G401 (cell line): Measurements from ENCODE around the gene PHACTR3. TPM values are rescaled to one million over a fixed set of nuclear protein-coding genes. Genes with fewer than 3 reads are reported as not detected.
A peak's percentile ranks its signal among the peaks of the same experiment; 100 is the strongest.

Experiments used
- DNase-seq: peaks from one replicate; pipeline ENCODE4 v3.0.0-alpha.2; 2015; ENCODE audit warnings: low spot score
- in situ Hi-C: cut with HindIII; loops from 2 replicates; pipeline ENCODE4 v1.10.0; 2016; ENCODE audit warnings: low sequenced_read_pairs, mixed read lengths
- total RNA-seq: library from RNA; depleted of rRNA; stranded (reverse); fragments of >200 nt; shearing (Covaris generic); gene quantifications from 2 replicates; pipeline ENCODE4 v1.2.3, GENCODE V29; 2014

PHACTR3 gene
- total RNA-seq, 1 experiment from 2014 or later, result not detected

GRCh38 chr20:59705651-59706399, 101.5 kb downstream of the PHACTR3 start:
- no peak for DNase-seq
- in situ Hi-C loops, result no loop called here

- DNase-seq, result no peak
- in situ Hi-C loops, result no loop called here
These were observed 102.0 kb downstream of the PHACTR3 start for GRCh38 chr20:59706400-59706693.

GRCh38 chr20:59708326-59708725, 104.0 kb downstream of the PHACTR3 start:
- in situ Hi-C loops, result no loop called here
- no peak for DNase-seq

GRCh38 chr20:59709636-59710035, 105.3 kb downstream of the PHACTR3 start:
- in situ Hi-C loops, result no loop called here
- DNase-seq, result no peak

- in situ Hi-C loops, result no loop called here
- no peak for DNase-seq
These were observed 113.7 kb downstream of the PHACTR3 start for GRCh38 chr20:59718071-59718470.

GRCh38 chr20:59718751-59719150, 114.4 kb downstream of the PHACTR3 start:
- no peak for DNase-seq
- in situ Hi-C loops, result no loop called here

- no peak for DNase-seq
- in situ Hi-C loops, result no loop called here
These were observed 115.7 kb downstream of the PHACTR3 start for GRCh38 chr20:59720013-59720412.

GRCh38 chr20:59721386-59721785, 117.0 kb downstream of the PHACTR3 start:
- in situ Hi-C loops, result no loop called here

GRCh38 chr20:59723108-59723500, 118.8 kb downstream of the PHACTR3 start:
- no peak for DNase-seq
- in situ Hi-C loops, result no loop called here

More at GRCh38 chr20:59721386-59721785, 117.0 kb downstream of the PHACTR3 start:
- no peak for DNase-seq

GRCh38 chr20:59723607-59724456, 119.5 kb downstream of the PHACTR3 start:
- in situ Hi-C loops, result no loop called here
- no peak for DNase-seq

- in situ Hi-C loops, result no loop called here
- no peak for DNase-seq
These were observed 120.4 kb downstream of the PHACTR3 start for GRCh38 chr20:59724457-59725366.

GRCh38 chr20:59725476-59726280, 121.3 kb downstream of the PHACTR3 start:
- no peak for DNase-seq
- in situ Hi-C loops, result no loop called here

- DNase-seq, result peak; percentile 29
- in situ Hi-C loops, result no loop called here
These were observed 121.9 kb downstream of the PHACTR3 start for GRCh38 chr20:59726281-59726595.

- no peak for DNase-seq
- in situ Hi-C loops, result no loop called here
These were observed 124.5 kb downstream of the PHACTR3 start for GRCh38 chr20:59728722-59729430.

- no peak for DNase-seq
- in situ Hi-C loops, result no loop called here
These were observed 125.2 kb downstream of the PHACTR3 start for GRCh38 chr20:59729506-59729905.

- in situ Hi-C loops, result no loop called here
These were observed 126.4 kb downstream of the PHACTR3 start for GRCh38 chr20:59730722-59731121.

GRCh38 chr20:59731376-59731775, 127.0 kb downstream of the PHACTR3 start:
- DNase-seq, result peak; percentile 84
- in situ Hi-C loops, result no loop called here

More at GRCh38 chr20:59730722-59731121, 126.4 kb downstream of the PHACTR3 start:
- DNase-seq, result peak; percentile 22

GRCh38 chr20:59733351-59733750, 129.0 kb downstream of the PHACTR3 start:
- in situ Hi-C loops, result no loop called here
- no peak for DNase-seq
